ENCODE results near the gene ABHD5.

The ABHD5 gene

DNA sequence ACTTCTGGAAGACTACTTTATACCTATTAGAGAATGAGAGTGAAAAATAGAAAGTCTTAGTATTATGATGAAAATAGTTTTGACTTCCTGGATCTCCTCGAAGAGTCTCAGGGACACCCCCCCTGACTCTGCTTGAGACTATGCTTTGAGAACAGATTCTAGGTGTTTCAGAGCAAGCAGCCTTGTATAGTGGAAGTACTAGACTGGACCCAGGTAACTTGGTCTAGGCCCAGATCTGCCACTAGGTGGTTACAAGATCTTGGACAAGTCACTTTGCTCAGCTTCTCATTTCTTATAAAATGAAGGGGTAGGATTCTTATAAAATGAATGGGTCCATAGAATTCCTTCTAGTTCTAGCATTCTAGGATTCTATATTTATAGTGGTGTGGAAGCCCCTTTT lies 9.1 kb downstream of the ABHD5 start:
- TF ChIP-seq POLR2A (IDR thresholded peaks at IDR 0.05; ENCODE audit: low read depth, low read length) (no peak), TAF1 (IDR thresholded peaks at IDR 0.05; ENCODE audit: borderline replicate concordance, low read depth, low read length) (no peak), POLR2AphosphoS5 (IDR thresholded peaks at IDR 0.05; ENCODE audit: low read depth, low read length) (no peak)
- peak; percentile 19 for DNase-seq (ENCODE audit: insufficient read length)
- no peak for FAIRE-seq

DNA sequence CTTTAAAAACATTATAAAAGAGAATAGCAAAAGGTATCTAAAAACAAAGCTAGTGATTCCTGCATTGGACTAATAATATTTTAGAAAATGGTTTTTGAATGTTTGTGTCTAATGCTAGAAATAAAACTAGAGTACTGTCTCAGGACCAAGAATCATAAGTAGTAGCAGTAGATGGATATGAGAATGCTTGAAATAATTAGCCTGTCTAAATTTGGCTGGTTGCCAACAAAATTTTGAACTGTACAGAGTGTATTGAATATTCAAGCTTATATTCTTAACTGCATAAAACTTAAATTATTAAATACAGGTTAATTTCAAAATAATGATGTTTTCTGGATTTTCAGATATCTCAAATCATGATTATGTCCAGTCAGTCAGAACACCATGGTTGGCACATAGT lies 14.0 kb downstream of the ABHD5 start:
- DNase-seq (ENCODE audit: insufficient read length) (no peak), FAIRE-seq (no peak)
- TF ChIP-seq TAF1 (IDR thresholded peaks at IDR 0.05; ENCODE audit: borderline replicate concordance, low read depth, low read length) = no peak
- TF ChIP-seq POLR2A (IDR thresholded peaks at IDR 0.05; ENCODE audit: low read depth, low read length) = no peak
- no peak for TF ChIP-seq POLR2AphosphoS5 (IDR thresholded peaks at IDR 0.05; ENCODE audit: low read depth, low read length)

- TF ChIP-seq POLR2AphosphoS5 (IDR thresholded peaks at IDR 0.05; ENCODE audit: low read depth, low read length) (no peak), POLR2A (IDR thresholded peaks at IDR 0.05; ENCODE audit: low read depth, low read length) (no peak), TAF1 (IDR thresholded peaks at IDR 0.05; ENCODE audit: borderline replicate concordance, low read depth, low read length) (no peak)
- FAIRE-seq (no peak), DNase-seq (ENCODE audit: insufficient read length) (no peak)
These were observed 15.6 kb downstream of the ABHD5 start for GRCh38 chr3:43706342-43706741.

DNA sequence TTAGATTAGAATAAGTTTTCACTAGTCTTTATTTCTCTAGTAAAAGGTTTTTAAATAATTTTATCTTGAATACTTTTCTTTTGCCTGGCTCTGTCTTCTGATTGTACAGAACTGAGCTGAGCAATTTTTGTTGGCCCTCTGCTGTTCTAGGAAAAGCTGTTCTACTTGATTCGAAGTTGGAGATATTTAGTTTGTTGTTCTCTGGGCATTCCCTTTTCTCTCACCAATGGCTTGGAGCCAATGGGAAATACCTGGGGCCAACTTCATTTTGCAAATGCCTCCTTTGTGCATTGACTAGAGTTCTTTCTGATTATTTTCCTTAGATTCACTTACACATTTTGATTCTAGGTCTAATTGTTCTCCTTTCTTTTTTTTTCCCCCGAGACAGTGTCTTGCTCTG lies 16.5 kb downstream of the ABHD5 start:
- TF ChIP-seq TAF1 (IDR thresholded peaks at IDR 0.05; ENCODE audit: borderline replicate concordance, low read depth, low read length) (no peak), POLR2A (IDR thresholded peaks at IDR 0.05; ENCODE audit: low read depth, low read length) (no peak), POLR2AphosphoS5 (IDR thresholded peaks at IDR 0.05; ENCODE audit: low read depth, low read length) (no peak)
- no peak for DNase-seq (ENCODE audit: insufficient read length)
- FAIRE-seq = no peak

GRCh38 chr3:43707998-43708397 lies 17.3 kb downstream of the ABHD5 start:
- no peak for TF ChIP-seq TAF1 (IDR thresholded peaks at IDR 0.05; ENCODE audit: borderline replicate concordance, low read depth, low read length)
- TF ChIP-seq POLR2AphosphoS5 (IDR thresholded peaks at IDR 0.05; ENCODE audit: low read depth, low read length) = no peak
- no peak for TF ChIP-seq POLR2A (IDR thresholded peaks at IDR 0.05; ENCODE audit: low read depth, low read length)
- no peak for FAIRE-seq
- no peak for DNase-seq (ENCODE audit: insufficient read length)

GRCh38 chr3:43709022-43709421 lies 18.3 kb downstream of the ABHD5 start:
- DNase-seq (ENCODE audit: insufficient read length) = no peak
- TF ChIP-seq TAF1 (IDR thresholded peaks at IDR 0.05; ENCODE audit: borderline replicate concordance, low read depth, low read length) = no peak
- no peak for TF ChIP-seq POLR2A (IDR thresholded peaks at IDR 0.05; ENCODE audit: low read depth, low read length)
- TF ChIP-seq POLR2AphosphoS5 (IDR thresholded peaks at IDR 0.05; ENCODE audit: low read depth, low read length) = no peak
- no peak for FAIRE-seq

GRCh38 chr3:43710607-43711006 lies 19.9 kb downstream of the ABHD5 start:
- FAIRE-seq (no peak), DNase-seq (ENCODE audit: insufficient read length) (no peak)
- TF ChIP-seq TAF1 (IDR thresholded peaks at IDR 0.05; ENCODE audit: borderline replicate concordance, low read depth, low read length) (no peak), POLR2AphosphoS5 (IDR thresholded peaks at IDR 0.05; ENCODE audit: low read depth, low read length) (no peak), POLR2A (IDR thresholded peaks at IDR 0.05; ENCODE audit: low read depth, low read length) (no peak)

- TF ChIP-seq POLR2A (IDR thresholded peaks at IDR 0.05; ENCODE audit: low read depth, low read length) = no peak
- TF ChIP-seq POLR2AphosphoS5 (IDR thresholded peaks at IDR 0.05; ENCODE audit: low read depth, low read length) = no peak
- TF ChIP-seq TAF1 (IDR thresholded peaks at IDR 0.05; ENCODE audit: borderline replicate concordance, low read depth, low read length) = no peak
- DNase-seq (ENCODE audit: insufficient read length) (no peak), FAIRE-seq (no peak)
These were observed 27.6 kb downstream of the ABHD5 start for GRCh38 chr3:43718296-43718695.

GRCh38 chr3:43723121-43723734 lies 32.5 kb downstream of the ABHD5 start:
- FAIRE-seq = no peak
- DNase-seq (ENCODE audit: insufficient read length) = no peak
- TF ChIP-seq POLR2AphosphoS5 (IDR thresholded peaks at IDR 0.05; ENCODE audit: low read depth, low read length) = no peak
- no peak for TF ChIP-seq POLR2A (IDR thresholded peaks at IDR 0.05; ENCODE audit: low read depth, low read length)
- TF ChIP-seq TAF1 (IDR thresholded peaks at IDR 0.05; ENCODE audit: borderline replicate concordance, low read depth, low read length) = no peak

- TF ChIP-seq POLR2AphosphoS5 (IDR thresholded peaks at IDR 0.05; ENCODE audit: low read depth, low read length) (no peak), POLR2A (IDR thresholded peaks at IDR 0.05; ENCODE audit: low read depth, low read length) (no peak), TAF1 (IDR thresholded peaks at IDR 0.05; ENCODE audit: borderline replicate concordance, low read depth, low read length) (no peak)
- FAIRE-seq (no peak), DNase-seq (ENCODE audit: insufficient read length) (no peak)
These were observed 35.8 kb downstream of the ABHD5 start for GRCh38 chr3:43726521-43726920.

DNA sequence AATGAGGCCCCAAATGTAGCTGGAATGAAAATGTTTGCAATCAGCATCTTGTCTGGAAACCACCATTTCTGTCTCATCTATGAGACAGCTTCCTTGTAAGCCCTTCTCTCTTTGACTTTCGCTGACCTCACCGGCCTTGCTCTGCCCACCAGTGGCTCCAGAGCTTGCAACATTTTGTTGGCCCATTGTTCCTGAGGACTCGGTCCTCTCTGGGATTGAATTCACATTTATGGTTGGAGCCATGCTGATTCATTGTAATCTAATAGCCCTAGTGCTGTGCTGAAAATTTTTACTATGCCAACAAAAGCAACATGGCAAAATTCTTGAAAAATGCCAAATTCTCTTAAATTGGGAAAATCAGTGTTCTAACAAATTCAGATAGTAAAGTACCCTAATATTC lies 37.2 kb downstream of the ABHD5 start:
- TF ChIP-seq TAF1 (IDR thresholded peaks at IDR 0.05; ENCODE audit: borderline replicate concordance, low read depth, low read length) = no peak
- DNase-seq (ENCODE audit: insufficient read length) (no peak), FAIRE-seq (no peak)

DNA sequence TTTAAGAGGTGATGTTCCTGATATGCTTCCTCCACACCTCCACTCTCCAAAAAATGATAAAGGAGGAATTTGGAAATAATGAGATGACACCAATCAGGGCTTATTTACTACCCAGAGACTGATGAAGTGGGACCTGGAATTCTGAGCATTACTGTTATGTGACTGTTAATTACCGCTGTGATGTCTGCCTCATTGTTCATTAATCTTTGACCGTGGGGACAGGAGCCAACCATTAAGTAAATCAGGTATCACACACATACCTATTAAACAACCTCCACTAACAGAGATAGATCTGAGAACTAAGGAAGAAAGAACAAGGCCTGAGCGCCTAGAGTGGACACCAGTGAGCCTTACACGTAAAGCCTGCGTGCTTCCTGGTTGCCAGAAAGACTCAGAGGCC lies 37.7 kb downstream of the ABHD5 start:
- TF ChIP-seq TAF1 (IDR thresholded peaks at IDR 0.05; ENCODE audit: borderline replicate concordance, low read depth, low read length) (no peak), POLR2A (IDR thresholded peaks at IDR 0.05; ENCODE audit: low read depth, low read length) (no peak), POLR2AphosphoS5 (IDR thresholded peaks at IDR 0.05; ENCODE audit: low read depth, low read length) (no peak)
- FAIRE-seq (no peak), DNase-seq (ENCODE audit: insufficient read length) (no peak)

DNA sequence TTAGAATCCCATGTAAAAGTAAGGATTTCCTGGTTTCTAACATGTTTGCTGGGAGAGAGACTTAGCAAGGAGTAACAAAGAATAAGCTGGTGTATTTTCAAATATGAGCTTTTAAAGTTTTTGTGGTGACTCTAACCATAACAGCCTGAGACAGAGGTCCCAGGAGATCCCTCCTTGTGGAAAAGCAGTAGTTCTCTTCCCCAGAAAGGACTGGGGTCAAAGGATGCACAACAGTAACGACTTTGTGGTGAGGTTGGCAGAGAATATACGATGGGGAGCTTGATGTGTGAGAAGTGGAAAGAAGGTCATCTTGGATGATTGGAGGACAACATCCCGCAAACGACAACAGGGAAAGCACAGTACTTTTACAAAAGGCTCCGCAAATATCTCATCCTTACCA lies 38.2 kb downstream of the ABHD5 start:
- FAIRE-seq (no peak), DNase-seq (ENCODE audit: insufficient read length) (no peak)
- TF ChIP-seq TAF1 (IDR thresholded peaks at IDR 0.05; ENCODE audit: borderline replicate concordance, low read depth, low read length) = no peak
- no peak for TF ChIP-seq POLR2A (IDR thresholded peaks at IDR 0.05; ENCODE audit: low read depth, low read length)
